Transverse colon (tissue), 4 donors: Measurements from ENCODE around the gene ARHGAP10. TPM values are rescaled to one million over a fixed set of nuclear protein-coding genes. Genes with fewer than 3 reads are reported as not detected.

Source experiments
- DNase-seq: peaks from one replicate; pipeline ENCODE4 v3.0.0-alpha.2; 2019
- H3K27ac ChIP-seq, 4 donors: fragments of 200-600 bp; sonication (generic); 2 replicates each; pipeline ENCODE4 v1.5.1; 2016 to 2018; ENCODE audit warnings: inconsistent platforms in 4 of 4
- H3K27me3 ChIP-seq: fragments of 200-600 bp; sonication (generic); 2 replicates; pipeline ENCODE4 v1.5.1; 2017; ENCODE audit warnings: inconsistent platforms
- H3K36me3 ChIP-seq, 4 donors: fragments of 200-600 bp; sonication (generic); 2 replicates each; pipeline ENCODE4 v1.5.1; 2017 to 2019; ENCODE audit warnings: inconsistent platforms in 4 of 4
- H3K4me1 ChIP-seq, 4 donors: fragments of 200-600 bp; sonication (generic); 2 replicates each; pipeline ENCODE4 v1.5.1; 2017 to 2020; ENCODE audit warnings: inconsistent platforms in 4 of 4
- H3K4me3 ChIP-seq, 4 donors: fragments of 200-600 bp; sonication (generic); 1 replicate in 1 of 4; 2 replicates in 3 of 4; pipeline versions ENCODE4 v1.5.1 to v1.6.1; 2017 to 2019; ENCODE audit warnings: inconsistent platforms in 4 of 4
- H3K9me3 ChIP-seq, 2 donors: fragments of 200-600 bp; sonication (generic); 2 replicates each; pipeline ENCODE4 v1.5.1; 2017 to 2019; ENCODE audit warnings: inconsistent platforms in 2 of 2
- CTCF ChIP-seq, 5 experiments: fragments of 200-600 bp in 3 of 5; fragments of 450-650 bp in 2 of 5; sonication (generic) in 3 of 5; IDR thresholded peaks; 1 replicate in 2 of 5; 2 replicates in 3 of 5; pipeline ENCODE4 v1.5.1; 2016 to 2017; ENCODE audit warnings: antibody characterized with exemption in 5 of 5, inconsistent platforms in 3 of 5, mild to moderate bottlenecking in 2 of 5, moderate library complexity in 1 of 5
- EP300 ChIP-seq: sonication (generic); formaldehyde crosslinking; IDR thresholded peaks from one replicate; pipeline ENCODE4 v1.6.1; 2017; ENCODE audit warnings: antibody characterized with exemption, low read depth
- POLR2A ChIP-seq: fragments of 450-650 bp; IDR thresholded peaks from one replicate; pipeline ENCODE4 v1.6.1; 2016; ENCODE audit warnings: antibody characterized with exemption, mild to moderate bottlenecking, moderate library complexity
- POLR2AphosphoS5 ChIP-seq, 3 donors: sonication (generic); formaldehyde crosslinking; IDR thresholded peaks; one replicate each; pipeline ENCODE4 v1.6.1; 2016; ENCODE audit warnings: antibody characterized with exemption in 3 of 3
- WGBS, 2 donors: methylation state at CpG; one replicate each; pipeline ENCODE4 v1.1.5; 2018; ENCODE audit warnings: low coverage in 1 of 2; 5-methylcytosine and 5-hydroxymethylcytosine counted together
- in situ Hi-C, 4 donors: fragments of 200-750 bp; cut with MboI; loops; one replicate each; pipeline versions ENCODE4 v1.15.0 to v1.15.1; 2017; ENCODE audit warnings: low sequenced_read_pairs in 3 of 4, low pct_ligation_motif_present in 1 of 4, low pct_unique_long_range_greater_than_20kb in 1 of 4
- intact Hi-C: fragments of 100-400 bp; cut with DNase I; formaldehyde crosslinking; loops from one replicate; pipeline ENCODE4 v1.15.1; 2023; ENCODE audit warnings: low total_unique reads
- total RNA-seq, 4 donors: library from RNA; depleted of rRNA; stranded (reverse); fragments of >200 nt; gene quantifications; one replicate each; pipeline ENCODE4 v1.1.0, GENCODE V29; 2016

ARHGAP10 gene
- total RNA-seq, 4 donors from 2014 or later = 14.7 to 27.3 (median 22.9) TPM

GRCh38 chr4:147840838-147841738 is 109.2 kb downstream of the ARHGAP10 start:
- H3K9me3 ChIP-seq = no peaks in the 10 kb centered on the region
- no peak for DNase-seq
- peak overlapping the region in 3 of 4 donors; percentile 27 to 58 (median 56) for H3K27ac ChIP-seq
- no peaks in the 10 kb centered on the region for H3K27me3 ChIP-seq
- WGBS, 2 donors = 72 to 78% methylated on average over 4 of the region's 4 CpGs
- TF ChIP-seq POLR2AphosphoS5 (IDR thresholded peaks at IDR 0.05) (no peak), POLR2A (no peak), CTCF (IDR thresholded peaks at IDR 0.05) (no peak), EP300 (no peak)
- no peaks in the 10 kb centered on the region for H3K36me3 ChIP-seq
- in situ Hi-C loops = no loop called here
- peaks cover 0 to 23% (median 5%) of the 10 kb centered on the region in 4 donors for H3K4me1 ChIP-seq
- intact Hi-C loops = no loop called here
- no peak overlapping the region for H3K4me3 ChIP-seq

- peaks cover 0 to 29% (median 0%) of the 10 kb centered on the region in 4 donors for H3K4me1 ChIP-seq
- no peaks in the 10 kb centered on the region for H3K36me3 ChIP-seq
- WGBS, 2 donors = 88 to 89% methylated on average over 4 to 6 of the region's 6 CpGs
- no peak overlapping the region for H3K4me3 ChIP-seq
- intact Hi-C loops = no loop called here
- H3K9me3 ChIP-seq = no peaks in the 10 kb centered on the region
- TF ChIP-seq EP300 (no peak), POLR2AphosphoS5 (IDR thresholded peaks at IDR 0.05) (no peak)
- peak overlapping the region in 3 of 4 donors; percentile 4 to 58 (median 56) for H3K27ac ChIP-seq
- in situ Hi-C loops = no loop called here
- no peak for DNase-seq
- no peaks in the 10 kb centered on the region for H3K27me3 ChIP-seq
These were observed 110.7 kb downstream of the ARHGAP10 start for GRCh38 chr4:147842573-147842972.

DNA sequence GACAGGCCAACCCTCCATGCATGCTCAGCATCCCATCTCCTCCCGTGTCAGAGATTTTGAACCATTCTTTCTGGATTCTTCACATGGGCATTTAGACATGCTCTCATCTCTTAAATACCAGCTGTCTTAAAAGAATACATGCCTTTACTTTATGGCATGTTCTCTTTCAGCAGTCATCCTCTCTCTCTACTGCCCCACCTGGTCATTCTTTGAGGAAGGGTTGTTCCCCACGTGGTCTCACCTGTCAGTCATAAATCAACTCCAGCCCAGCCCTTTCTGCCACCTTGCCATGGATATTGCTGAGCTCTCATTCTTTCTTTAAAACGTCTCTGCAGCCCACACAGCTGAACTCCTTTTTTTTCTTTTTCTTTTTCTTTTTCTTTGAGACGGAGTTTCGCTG is 111.3 kb downstream of the ARHGAP10 start:
- in situ Hi-C loops (no loop called here), intact Hi-C loops (no loop called here)
- H3K36me3 ChIP-seq = no peaks in the 10 kb centered on the region
- H3K4me3 ChIP-seq = no peak overlapping the region
- WGBS, 2 donors = 53 to 69% methylated on average over 5 of the region's 5 CpGs
- no peak for DNase-seq
- H3K4me1 ChIP-seq = peaks cover 0 to 35% (median 0%) of the 10 kb centered on the region in 4 donors
- H3K27me3 ChIP-seq = no peaks in the 10 kb centered on the region
- H3K9me3 ChIP-seq = no peaks in the 10 kb centered on the region
- no peak for TF ChIP-seq EP300
- H3K27ac ChIP-seq = peak overlapping the region in 3 of 4 donors; percentile 4 to 58 (median 56)

GRCh38 chr4:147844781-147845180 is 112.9 kb downstream of the ARHGAP10 start:
- Histone ChIP-seq H3K27me3 (no peaks in the 10 kb centered on the region), H3K4me3 (no peak overlapping the region), H3K4me1 (peaks cover 0 to 49% (median 2%) of the 10 kb centered on the region in 4 donors), H3K36me3 (no peaks in the 10 kb centered on the region), H3K27ac (no peak overlapping the region), H3K9me3 (no peaks in the 10 kb centered on the region)
- no peak for DNase-seq
- intact Hi-C loops (no loop called here), in situ Hi-C loops (no loop called here)
- 83 to 89% methylated on average over 6 to 7 of the region's 7 CpGs for WGBS, 2 donors
- TF ChIP-seq CTCF (IDR thresholded peaks at IDR 0.05) (no peak), POLR2A (no peak), POLR2AphosphoS5 (IDR thresholded peaks at IDR 0.05) (no peak), EP300 (no peak)

DNA sequence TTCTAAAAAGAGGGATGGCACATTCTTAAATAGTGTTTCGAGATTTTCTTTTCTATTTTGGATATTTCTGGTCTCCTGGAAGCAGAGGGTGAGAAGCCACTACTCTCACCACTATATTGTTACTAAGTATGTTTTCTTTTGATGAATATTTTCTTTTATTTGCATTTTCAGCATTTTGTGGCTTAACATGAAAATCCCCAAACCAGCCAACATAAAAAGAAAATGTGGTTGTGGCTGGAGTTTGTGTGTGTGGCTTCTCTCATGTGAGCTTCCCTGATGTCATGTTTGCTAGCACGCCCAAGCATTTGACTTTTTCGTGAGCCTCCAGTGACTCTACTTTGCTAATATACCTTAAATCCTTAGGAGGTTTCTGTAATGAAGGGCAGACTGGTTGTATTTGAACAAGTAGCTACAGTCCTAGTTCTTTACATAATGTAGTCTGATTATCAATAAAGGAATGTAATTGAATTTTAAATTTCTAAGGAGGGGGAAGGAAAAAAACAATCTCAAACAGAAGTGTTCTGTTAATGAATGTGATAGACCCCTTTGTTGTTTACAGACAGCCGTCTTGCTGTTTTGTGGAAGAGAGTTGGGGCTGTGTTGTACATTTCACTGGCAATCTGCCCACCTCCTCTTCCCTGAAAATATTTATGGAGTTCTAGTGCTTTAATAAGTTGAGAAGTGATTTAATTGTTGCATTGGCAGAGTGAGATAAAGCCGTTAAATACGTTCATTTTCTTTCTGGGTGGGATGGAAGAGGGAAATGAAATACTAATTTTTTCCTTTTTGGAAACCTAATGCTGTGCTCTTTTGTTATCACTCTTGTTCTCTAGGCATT is 114.6 kb downstream of the ARHGAP10 start:
- H3K36me3 ChIP-seq = no peaks in the 10 kb centered on the region
- DNase-seq = no peak
- in situ Hi-C loops = no loop called here
- 62 to 66% methylated on average over 6 of the region's 6 CpGs for WGBS, 2 donors
- H3K27me3 ChIP-seq = no peaks in the 10 kb centered on the region
- H3K4me1 ChIP-seq = peaks cover 0 to 38% (median 2%) of the 10 kb centered on the region in 4 donors
- H3K27ac ChIP-seq = peak overlapping the region in 2 of 4 donors; percentile 14 to 29
- intact Hi-C loops = no loop called here
- H3K9me3 ChIP-seq = no peaks in the 10 kb centered on the region
- H3K4me3 ChIP-seq = no peak overlapping the region
- TF ChIP-seq POLR2A (no peak), POLR2AphosphoS5 (IDR thresholded peaks at IDR 0.05) (no peak)
